Neural crest cell (in vitro differentiated cells): ENCODE measurements around the gene PPP1R11. TPM values are rescaled to one million over a fixed set of nuclear protein-coding genes. Genes with fewer than 3 reads are reported as not detected.

Experiments used
- DNase-seq: peaks from one replicate; pipeline ENCODE4 v3.0.0; 2021; ENCODE audit warnings: low read depth, mixed read lengths, low spot score
- H3K27ac Mint-ChIP-seq: one replicate; pipeline ENCODE4 v1.8.0; 2021; ENCODE audit warnings: mild to moderate bottlenecking, mixed read lengths; ENCODE audit not compliant: unreplicated experiment
- H3K27me3 Mint-ChIP-seq: 2 replicates; pipeline ENCODE4 v1.8.0; 2021; ENCODE audit warnings: low read depth, mild to moderate bottlenecking, mixed read lengths
- H3K36me3 Mint-ChIP-seq: 2 replicates; pipeline ENCODE4 v1.8.0; 2021; ENCODE audit warnings: low read depth, mild to moderate bottlenecking, mixed read lengths
- H3K4me1 Mint-ChIP-seq: 2 replicates; pipeline ENCODE4 v1.8.0; 2021; ENCODE audit warnings: mixed read lengths
- H3K4me3 Mint-ChIP-seq: one replicate; pipeline ENCODE4 v1.8.0; 2021; ENCODE audit warnings: mild to moderate bottlenecking, mixed read lengths
- H3K9me3 Mint-ChIP-seq: 2 replicates; pipeline ENCODE4 v1.8.0; 2021; ENCODE audit warnings: mixed read lengths
- total RNA-seq: library from RNA; stranded (reverse); gene quantifications from 2 replicates; pipeline ENCODE4 v1.2.1, GENCODE V29; 2021
- TF ChIP-seq, protein P1 (sequence below): fragments of 200-600 bp; sonication (generic); conservative IDR thresholded peaks from 2 replicates; pipeline ENCODE4 v1.5.0; 2021; ENCODE audit warnings: antibody characterized with exemption, mild to moderate bottlenecking

PPP1R11 gene
- total RNA-seq, 1 donor from 2014 or later: 35.6 TPM

DNA sequence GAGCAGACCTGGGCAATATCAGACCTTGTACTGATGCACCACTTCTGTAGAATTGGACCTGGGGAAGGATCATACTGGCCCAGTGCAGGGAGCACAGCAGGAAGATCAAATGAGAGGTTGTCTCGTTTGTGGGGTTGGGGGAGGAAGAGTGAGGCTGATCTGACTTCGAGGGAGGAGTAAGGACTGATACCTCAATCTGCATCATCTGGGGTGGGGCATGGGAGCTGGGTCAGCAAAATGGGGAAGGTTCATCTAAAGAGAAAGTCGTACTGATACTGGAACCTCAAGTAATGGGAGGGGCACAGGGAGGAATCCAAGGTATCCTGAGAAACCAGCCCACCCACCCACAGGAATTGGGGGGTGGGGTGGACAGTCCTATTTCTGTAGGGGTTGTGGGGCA lies 4.9 kb downstream of the PPP1R11 start:
- H3K4me3 Mint-ChIP-seq: peak overlapping the region; percentile 63
- no peak for DNase-seq
- H3K27me3 Mint-ChIP-seq: peaks cover 87% of the 10 kb centered on the region
- TF ChIP-seq, protein P1, sequence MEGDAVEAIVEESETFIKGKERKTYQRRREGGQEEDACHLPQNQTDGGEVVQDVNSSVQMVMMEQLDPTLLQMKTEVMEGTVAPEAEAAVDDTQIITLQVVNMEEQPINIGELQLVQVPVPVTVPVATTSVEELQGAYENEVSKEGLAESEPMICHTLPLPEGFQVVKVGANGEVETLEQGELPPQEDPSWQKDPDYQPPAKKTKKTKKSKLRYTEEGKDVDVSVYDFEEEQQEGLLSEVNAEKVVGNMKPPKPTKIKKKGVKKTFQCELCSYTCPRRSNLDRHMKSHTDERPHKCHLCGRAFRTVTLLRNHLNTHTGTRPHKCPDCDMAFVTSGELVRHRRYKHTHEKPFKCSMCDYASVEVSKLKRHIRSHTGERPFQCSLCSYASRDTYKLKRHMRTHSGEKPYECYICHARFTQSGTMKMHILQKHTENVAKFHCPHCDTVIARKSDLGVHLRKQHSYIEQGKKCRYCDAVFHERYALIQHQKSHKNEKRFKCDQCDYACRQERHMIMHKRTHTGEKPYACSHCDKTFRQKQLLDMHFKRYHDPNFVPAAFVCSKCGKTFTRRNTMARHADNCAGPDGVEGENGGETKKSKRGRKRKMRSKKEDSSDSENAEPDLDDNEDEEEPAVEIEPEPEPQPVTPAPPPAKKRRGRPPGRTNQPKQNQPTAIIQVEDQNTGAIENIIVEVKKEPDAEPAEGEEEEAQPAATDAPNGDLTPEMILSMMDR: no peak
- no peaks in the 10 kb centered on the region for H3K9me3 Mint-ChIP-seq
- H3K27ac Mint-ChIP-seq: no peak overlapping the region
- H3K4me1 Mint-ChIP-seq: peaks cover 29% of the 10 kb centered on the region
- peaks cover 16% of the 10 kb centered on the region for H3K36me3 Mint-ChIP-seq

- Mint-ChIP-seq H3K4me1 (peaks cover 14% of the 10 kb centered on the region), H3K27ac (no peak overlapping the region), H3K4me3 (peak overlapping the region; percentile 25), H3K9me3 (no peaks in the 10 kb centered on the region), H3K27me3 (peaks cover 94% of the 10 kb centered on the region), H3K36me3 (peaks cover 16% of the 10 kb centered on the region)
- DNase-seq: no peak
- TF ChIP-seq, protein P1: no peak
Observed at GRCh38 chr6:30073489-30074235, 6.7 kb downstream of the PPP1R11 start.

DNA sequence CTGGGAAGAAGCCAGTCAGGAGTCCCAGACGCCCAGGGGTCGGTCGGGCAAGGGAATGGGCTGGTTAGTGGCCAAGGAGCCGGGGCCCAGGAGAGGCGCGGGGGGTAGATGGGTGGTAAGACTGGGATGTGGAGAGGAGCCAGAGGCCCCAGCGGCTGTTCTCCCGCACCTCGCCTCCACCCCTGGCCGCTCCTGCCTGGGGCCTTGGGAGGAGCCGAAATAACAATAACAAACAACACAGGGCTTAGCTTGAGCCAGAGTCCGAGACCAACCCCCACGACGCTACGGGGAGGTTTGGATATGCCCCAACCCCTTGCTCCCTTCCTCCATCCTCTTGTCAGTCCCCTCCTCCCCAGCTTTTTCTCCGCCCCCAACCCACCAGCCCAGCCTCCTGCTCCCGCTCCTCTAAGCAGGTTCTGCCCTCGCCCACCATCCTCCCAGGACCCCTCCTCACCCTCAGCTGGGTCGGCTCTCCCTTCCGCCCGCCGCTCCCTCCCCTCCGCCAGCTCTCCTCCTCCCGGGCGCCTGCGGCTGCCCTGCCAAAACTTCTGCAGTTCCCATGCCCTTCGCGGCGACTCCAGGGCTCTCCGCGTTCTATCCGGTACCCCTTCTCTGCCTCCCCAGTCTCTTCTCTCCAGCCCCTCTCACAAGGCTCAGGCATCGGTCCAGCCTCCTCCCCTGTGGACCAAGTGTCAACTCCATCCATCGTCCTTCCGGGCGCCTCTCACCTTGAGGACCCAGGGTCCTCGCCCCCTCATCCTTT lies 7.5 kb downstream of the PPP1R11 start:
- Mint-ChIP-seq H3K9me3 (no peaks in the 10 kb centered on the region), H3K36me3 (peaks cover 16% of the 10 kb centered on the region), H3K27ac (no peak overlapping the region), H3K4me1 (peaks cover 14% of the 10 kb centered on the region), H3K4me3 (peak overlapping the region; percentile 42), H3K27me3 (peaks cover 98% of the 10 kb centered on the region)
- TF ChIP-seq, protein P1: no peak
- DNase-seq: no peak

DNA sequence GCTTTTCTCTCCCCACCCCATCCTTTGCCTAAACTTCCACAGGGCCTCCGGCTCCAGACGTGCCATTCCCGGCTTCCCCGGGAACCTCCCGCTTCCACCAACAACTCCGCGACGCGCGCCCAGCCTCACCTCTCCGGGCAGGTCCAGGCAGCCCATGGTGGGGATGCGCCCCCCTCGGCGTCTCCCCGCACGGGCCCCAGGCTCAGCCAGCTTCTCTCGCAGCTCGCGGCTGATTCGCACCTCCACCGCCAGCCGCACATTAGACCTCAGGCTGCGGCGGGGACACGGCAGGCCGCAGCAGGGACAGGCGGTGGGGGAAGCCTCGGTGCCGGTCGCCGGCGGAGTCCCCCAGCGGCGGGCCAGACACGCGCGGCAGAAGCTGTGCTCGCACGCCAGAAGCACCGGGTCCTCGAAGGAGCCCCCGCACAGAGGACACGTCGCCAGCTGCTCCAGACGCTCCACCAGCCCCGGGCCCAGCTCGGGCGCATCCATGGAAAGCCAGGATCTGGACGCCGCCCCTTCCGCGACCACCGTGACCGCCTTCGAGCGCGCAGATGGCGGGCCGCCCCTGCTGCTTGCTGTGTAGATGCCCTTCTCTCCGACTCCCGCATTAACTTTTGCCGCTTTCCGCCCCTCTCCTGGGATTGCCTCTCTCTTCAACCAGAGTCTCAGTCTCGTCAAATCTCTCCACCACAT lies 8.2 kb downstream of the PPP1R11 start, which contains the start of gene RNF39:
Gene RNF39, minus strand, starts transcription at position 676 of the 696 bp plus-strand sequence. Its CDS starts 184 bp downstream, at position 492.
- peaks cover 98% of the 10 kb centered on the region for H3K27me3 Mint-ChIP-seq
- H3K27ac Mint-ChIP-seq: no peak within 1 kb of the TSS
- DNase-seq: no peak
- peaks cover 14% of the 10 kb centered on the region for H3K4me1 Mint-ChIP-seq
- H3K36me3 Mint-ChIP-seq: peaks cover 10% of the 10 kb centered on the region
- TF ChIP-seq, protein P1: no peak
- H3K9me3 Mint-ChIP-seq: no peaks in the 10 kb centered on the region
- peak within 1 kb of the TSS; percentile 58 for H3K4me3 Mint-ChIP-seq
